H1 (cell line): ENCODE data around the gene ZBED4.

Experiments
- ATF2 ChIP-seq: IDR thresholded peaks from 2 replicates; pipeline ENCODE4 v1.6.1; 2012; ENCODE audit warnings: low read length, inconsistent platforms
- CHD2 ChIP-seq: IDR thresholded peaks from 2 replicates; pipeline ENCODE4 v1.6.1; 2012; ENCODE audit warnings: low read length, improper control_type of control experiment
- CREB1 ChIP-seq: IDR thresholded peaks from 2 replicates; pipeline ENCODE4 v1.6.1; 2012; ENCODE audit warnings: inconsistent platforms
- EP300 ChIP-seq, 2 experiments: IDR thresholded peaks; 1 replicate in 1 of 2; 2 replicates in 1 of 2; pipeline ENCODE4 v1.6.1; 2011 to 2012; ENCODE audit warnings: low read depth in 2 of 2, low read length in 2 of 2, mild to moderate bottlenecking in 2 of 2, borderline replicate concordance in 1 of 2, inconsistent platforms in 1 of 2, moderate library complexity in 1 of 2
- EZH2 ChIP-seq: fragments of 200-600 bp; sonication (generic); IDR thresholded peaks from 2 replicates; pipeline ENCODE4 v1.7.1; 2012; ENCODE audit warnings: low read depth, mild to moderate bottlenecking, moderate library complexity, low read length, inconsistent platforms; ENCODE audit not compliant: severe bottlenecking
- FOSL1 ChIP-seq: IDR thresholded peaks from 2 replicates; pipeline ENCODE4 v1.6.1; 2011; ENCODE audit warnings: mild to moderate bottlenecking, low read depth, low read length, moderate library complexity; ENCODE audit not compliant: insufficient read depth
- PHF8 ChIP-seq: fragments of 200-600 bp; sonication (generic); conservative IDR thresholded peaks from 2 replicates; pipeline ENCODE4 v1.7.1; 2012; ENCODE audit warnings: low read depth, mild to moderate bottlenecking, inconsistent platforms, low read length, moderate library complexity
- POLR2AphosphoS5 ChIP-seq: IDR thresholded peaks from 2 replicates; pipeline ENCODE4 v1.6.1; 2011; ENCODE audit warnings: low read depth, low read length
- RAD21 ChIP-seq, 2 experiments: IDR thresholded peaks in 1 of 2; conservative IDR thresholded peaks in 1 of 2; 2 replicates each; pipeline ENCODE4 v1.6.1; 2011; ENCODE audit warnings: low read depth in 2 of 2, low read length in 2 of 2, improper control_type of control experiment in 1 of 2, inconsistent platforms in 1 of 2, mild to moderate bottlenecking in 1 of 2, moderate library complexity in 1 of 2
- SP1 ChIP-seq: IDR thresholded peaks from 2 replicates; pipeline ENCODE4 v1.6.1; 2011; ENCODE audit warnings: low read depth, low read length
- YY1 ChIP-seq: IDR thresholded peaks from 2 replicates; pipeline ENCODE4 v1.6.1; 2011; ENCODE audit warnings: low read depth, mild to moderate bottlenecking, low read length
- TF ChIP-seq, protein P1 (sequence below), 3 experiments: IDR thresholded peaks; 1 replicate in 2 of 3; 2 replicates in 1 of 3; pipeline versions ENCODE4 v1.5.1 to v1.6.1; 2011; ENCODE audit warnings: low read length in 3 of 3, mild to moderate bottlenecking in 3 of 3, inconsistent platforms in 2 of 3, low read depth in 1 of 3, moderate library complexity in 1 of 3; ENCODE audit not compliant: insufficient read depth in 1 of 3; ENCODE audit errors: control extremely low read depth in 1 of 3
- TF ChIP-seq, protein P2 (sequence below): IDR thresholded peaks from 2 replicates; pipeline ENCODE4 v1.6.1; 2012; ENCODE audit warnings: inconsistent platforms
- TF ChIP-seq, protein P3 (sequence below): IDR thresholded peaks from 2 replicates; pipeline ENCODE4 v1.6.1; 2011; ENCODE audit warnings: low read depth, mild to moderate bottlenecking, low read length; ENCODE audit not compliant: insufficient read depth

- TF ChIP-seq EP300 (IDR thresholded peaks at IDR 0.05; ENCODE audit: borderline replicate concordance in 1 of 2, low read depth in 2 of 2, low read length in 2 of 2): no peak
- TF ChIP-seq PHF8: no peak
- TF ChIP-seq, protein P1, sequence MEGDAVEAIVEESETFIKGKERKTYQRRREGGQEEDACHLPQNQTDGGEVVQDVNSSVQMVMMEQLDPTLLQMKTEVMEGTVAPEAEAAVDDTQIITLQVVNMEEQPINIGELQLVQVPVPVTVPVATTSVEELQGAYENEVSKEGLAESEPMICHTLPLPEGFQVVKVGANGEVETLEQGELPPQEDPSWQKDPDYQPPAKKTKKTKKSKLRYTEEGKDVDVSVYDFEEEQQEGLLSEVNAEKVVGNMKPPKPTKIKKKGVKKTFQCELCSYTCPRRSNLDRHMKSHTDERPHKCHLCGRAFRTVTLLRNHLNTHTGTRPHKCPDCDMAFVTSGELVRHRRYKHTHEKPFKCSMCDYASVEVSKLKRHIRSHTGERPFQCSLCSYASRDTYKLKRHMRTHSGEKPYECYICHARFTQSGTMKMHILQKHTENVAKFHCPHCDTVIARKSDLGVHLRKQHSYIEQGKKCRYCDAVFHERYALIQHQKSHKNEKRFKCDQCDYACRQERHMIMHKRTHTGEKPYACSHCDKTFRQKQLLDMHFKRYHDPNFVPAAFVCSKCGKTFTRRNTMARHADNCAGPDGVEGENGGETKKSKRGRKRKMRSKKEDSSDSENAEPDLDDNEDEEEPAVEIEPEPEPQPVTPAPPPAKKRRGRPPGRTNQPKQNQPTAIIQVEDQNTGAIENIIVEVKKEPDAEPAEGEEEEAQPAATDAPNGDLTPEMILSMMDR (IDR thresholded peaks at IDR 0.05; ENCODE audit: control extremely low read depth in 1 of 3, insufficient read depth in 1 of 3, low read depth in 1 of 3, low read length in 3 of 3): no peak
- TF ChIP-seq EZH2: no peak
- no peak for TF ChIP-seq FOSL1
- no peak for TF ChIP-seq POLR2AphosphoS5
- TF ChIP-seq, protein P2, sequence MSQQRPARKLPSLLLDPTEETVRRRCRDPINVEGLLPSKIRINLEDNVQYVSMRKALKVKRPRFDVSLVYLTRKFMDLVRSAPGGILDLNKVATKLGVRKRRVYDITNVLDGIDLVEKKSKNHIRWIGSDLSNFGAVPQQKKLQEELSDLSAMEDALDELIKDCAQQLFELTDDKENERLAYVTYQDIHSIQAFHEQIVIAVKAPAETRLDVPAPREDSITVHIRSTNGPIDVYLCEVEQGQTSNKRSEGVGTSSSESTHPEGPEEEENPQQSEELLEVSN: no peak
- TF ChIP-seq CREB1: no peak
- no peak for TF ChIP-seq ATF2
- TF ChIP-seq YY1: no peak
- no peak for TF ChIP-seq SP1
- TF ChIP-seq, protein P3, sequence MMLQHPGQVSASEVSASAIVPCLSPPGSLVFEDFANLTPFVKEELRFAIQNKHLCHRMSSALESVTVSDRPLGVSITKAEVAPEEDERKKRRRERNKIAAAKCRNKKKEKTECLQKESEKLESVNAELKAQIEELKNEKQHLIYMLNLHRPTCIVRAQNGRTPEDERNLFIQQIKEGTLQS: no peak
- no peak for TF ChIP-seq RAD21 (IDR thresholded peaks at IDR 0.05 in 1 of 2, conservative IDR thresholded peaks at IDR 0.05 in 1 of 2; ENCODE audit: low read depth in 2 of 2, low read length in 2 of 2)
- no peak for TF ChIP-seq CHD2
These were observed 52.6 kb downstream of the ZBED4 start for GRCh38 chr22:49906071-49906798.
